GM06990 (cell line): ENCODE results near the gene FBXL3.

Experiments used
- DNase-seq: peaks from one replicate; pipeline ENCODE4 v3.0.0-alpha.2; 2011; ENCODE audit not compliant: insufficient read length; ENCODE audit errors: extremely low read depth
- H3K27me3 ChIP-seq: replicated peaks from 2 replicates; pipeline ENCODE4 v1.6.0; 2011; ENCODE audit warnings: low read length; ENCODE audit not compliant: control insufficient read depth, insufficient read depth
- H3K36me3 ChIP-seq: 2 replicates; pipeline ENCODE4 v1.5.1; 2011; ENCODE audit warnings: low read length; ENCODE audit not compliant: control insufficient read depth, insufficient read depth
- H3K4me3 ChIP-seq: replicated peaks from 2 replicates; pipeline ENCODE4 v1.5.1; 2011; ENCODE audit warnings: low read depth, mild to moderate bottlenecking, control low read depth, low read length
- TF ChIP-seq, protein P1 (sequence below): IDR thresholded peaks from 2 replicates; pipeline ENCODE4 v1.5.1; 2011; ENCODE audit warnings: low read length, control low read depth, mild to moderate bottlenecking, inconsistent platforms; ENCODE audit not compliant: insufficient read depth, poor library complexity, severe bottlenecking

FBXL3 gene, protein sequence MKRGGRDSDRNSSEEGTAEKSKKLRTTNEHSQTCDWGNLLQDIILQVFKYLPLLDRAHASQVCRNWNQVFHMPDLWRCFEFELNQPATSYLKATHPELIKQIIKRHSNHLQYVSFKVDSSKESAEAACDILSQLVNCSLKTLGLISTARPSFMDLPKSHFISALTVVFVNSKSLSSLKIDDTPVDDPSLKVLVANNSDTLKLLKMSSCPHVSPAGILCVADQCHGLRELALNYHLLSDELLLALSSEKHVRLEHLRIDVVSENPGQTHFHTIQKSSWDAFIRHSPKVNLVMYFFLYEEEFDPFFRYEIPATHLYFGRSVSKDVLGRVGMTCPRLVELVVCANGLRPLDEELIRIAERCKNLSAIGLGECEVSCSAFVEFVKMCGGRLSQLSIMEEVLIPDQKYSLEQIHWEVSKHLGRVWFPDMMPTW

DNA sequence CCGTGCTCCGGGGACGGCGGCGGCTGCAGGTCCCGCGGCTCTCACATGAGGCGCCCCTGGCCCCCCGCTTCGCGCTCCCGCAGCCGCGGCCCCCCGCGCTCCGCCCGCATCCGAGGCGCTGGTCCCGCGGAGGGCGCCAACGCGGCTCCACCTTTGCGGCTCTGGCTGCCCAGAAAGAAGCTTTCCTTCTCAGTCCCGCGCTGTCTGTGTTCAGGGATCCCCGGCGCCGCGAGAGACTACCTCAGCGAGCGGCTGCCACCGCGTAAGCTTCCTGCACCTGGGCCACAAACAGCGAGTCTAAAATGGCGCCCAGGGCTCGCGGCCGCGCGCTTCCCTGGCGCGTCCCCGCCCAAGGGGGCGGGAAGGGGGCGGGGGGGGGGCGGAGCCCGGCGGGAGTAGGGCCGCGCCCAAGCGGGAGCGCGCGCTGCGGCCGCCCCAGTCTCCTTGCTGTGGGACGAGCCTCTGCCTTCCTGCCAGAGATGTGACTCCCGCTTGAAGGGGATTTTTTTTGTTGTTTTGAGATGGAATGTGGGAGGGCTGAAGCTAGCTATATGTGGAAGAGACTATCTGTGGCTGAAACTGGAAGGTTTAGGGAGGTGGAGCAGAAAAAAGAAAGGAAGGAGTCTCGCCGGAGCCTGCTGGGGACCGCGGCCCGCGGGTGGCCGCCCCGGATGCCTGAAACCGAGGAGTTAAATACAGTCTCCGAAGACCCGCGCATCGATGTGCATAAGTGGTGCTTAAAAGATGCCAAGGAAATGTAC is at the start of gene FBXL3:
FBXL3 (minus strand) TSS at position 299 of the 761 bp plus-strand sequence. CDS start 5,299 bp downstream, outside the sequence.
- TF ChIP-seq, protein P1, sequence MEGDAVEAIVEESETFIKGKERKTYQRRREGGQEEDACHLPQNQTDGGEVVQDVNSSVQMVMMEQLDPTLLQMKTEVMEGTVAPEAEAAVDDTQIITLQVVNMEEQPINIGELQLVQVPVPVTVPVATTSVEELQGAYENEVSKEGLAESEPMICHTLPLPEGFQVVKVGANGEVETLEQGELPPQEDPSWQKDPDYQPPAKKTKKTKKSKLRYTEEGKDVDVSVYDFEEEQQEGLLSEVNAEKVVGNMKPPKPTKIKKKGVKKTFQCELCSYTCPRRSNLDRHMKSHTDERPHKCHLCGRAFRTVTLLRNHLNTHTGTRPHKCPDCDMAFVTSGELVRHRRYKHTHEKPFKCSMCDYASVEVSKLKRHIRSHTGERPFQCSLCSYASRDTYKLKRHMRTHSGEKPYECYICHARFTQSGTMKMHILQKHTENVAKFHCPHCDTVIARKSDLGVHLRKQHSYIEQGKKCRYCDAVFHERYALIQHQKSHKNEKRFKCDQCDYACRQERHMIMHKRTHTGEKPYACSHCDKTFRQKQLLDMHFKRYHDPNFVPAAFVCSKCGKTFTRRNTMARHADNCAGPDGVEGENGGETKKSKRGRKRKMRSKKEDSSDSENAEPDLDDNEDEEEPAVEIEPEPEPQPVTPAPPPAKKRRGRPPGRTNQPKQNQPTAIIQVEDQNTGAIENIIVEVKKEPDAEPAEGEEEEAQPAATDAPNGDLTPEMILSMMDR: no peak
- Histone ChIP-seq H3K4me3 (peak within 1 kb of the TSS; percentile 85), H3K36me3 (no peaks in the 10 kb centered on the region; the same call in 1 of the 2 replicates), H3K27me3 (no peaks in the 10 kb centered on the region)
- peak; percentile 88 for DNase-seq

DNA sequence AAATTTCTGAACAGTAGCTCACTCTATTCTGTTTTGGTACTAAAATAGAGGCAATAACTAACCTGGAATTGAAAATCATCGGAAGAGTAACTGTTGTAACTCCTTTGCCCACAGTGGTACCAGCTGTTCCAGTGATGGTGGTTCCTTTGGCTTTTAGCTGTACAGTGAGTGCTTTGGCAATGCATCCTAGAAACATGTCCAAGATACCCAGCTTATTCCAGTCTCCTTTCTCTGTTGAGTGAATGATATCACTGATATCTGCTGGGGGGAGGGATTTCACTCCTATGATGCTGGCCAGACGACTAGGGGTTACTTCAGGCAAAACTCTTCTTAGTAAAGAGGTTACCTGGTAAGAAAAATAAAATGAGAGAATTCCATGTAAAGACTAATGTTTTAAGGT is 40.6 kb upstream of the FBXL3 start:
- no peak for DNase-seq
- Histone ChIP-seq H3K27me3 (no peaks in the 10 kb centered on the region), H3K36me3 (peaks cover 4% of the 10 kb centered on the region), H3K4me3 (no peak overlapping the region)
- TF ChIP-seq, protein P1: no peak

DNA sequence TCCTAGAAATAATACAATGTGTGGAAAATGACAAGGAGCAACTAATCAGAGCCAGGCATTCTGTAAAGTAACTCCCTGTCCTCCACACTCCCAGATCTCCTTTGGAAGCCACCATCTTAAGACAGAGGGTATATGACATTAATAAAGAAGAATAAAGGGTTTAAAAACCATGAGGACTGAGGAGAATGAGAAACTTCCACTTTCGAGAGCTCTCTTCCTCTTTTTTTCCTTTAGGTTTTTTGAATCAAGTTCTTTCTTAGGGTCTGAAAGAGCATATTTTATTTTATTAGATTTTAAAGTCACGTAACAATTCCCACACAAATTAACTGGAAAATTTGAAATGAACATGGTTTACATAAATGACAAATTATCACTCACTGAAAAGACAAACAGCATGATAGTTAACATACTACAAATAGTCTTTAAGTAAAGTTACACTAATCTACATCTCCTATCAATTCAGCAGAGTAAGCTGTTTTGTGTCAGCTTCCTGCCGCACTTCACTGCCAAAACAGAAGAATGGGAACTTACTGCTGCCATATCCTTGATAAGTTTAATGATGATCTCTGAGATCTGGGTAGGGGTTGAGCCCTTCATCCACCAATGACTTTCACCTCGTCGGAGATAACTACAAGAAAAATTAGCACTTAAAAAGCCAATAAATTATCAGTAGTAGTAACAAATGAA is 38.6 kb upstream of the FBXL3 start:
- Histone ChIP-seq H3K27me3 (no peaks in the 10 kb centered on the region), H3K36me3 (peaks cover 7% of the 10 kb centered on the region), H3K4me3 (no peak overlapping the region)
- DNase-seq: no peak
- TF ChIP-seq, protein P1: no peak

DNA sequence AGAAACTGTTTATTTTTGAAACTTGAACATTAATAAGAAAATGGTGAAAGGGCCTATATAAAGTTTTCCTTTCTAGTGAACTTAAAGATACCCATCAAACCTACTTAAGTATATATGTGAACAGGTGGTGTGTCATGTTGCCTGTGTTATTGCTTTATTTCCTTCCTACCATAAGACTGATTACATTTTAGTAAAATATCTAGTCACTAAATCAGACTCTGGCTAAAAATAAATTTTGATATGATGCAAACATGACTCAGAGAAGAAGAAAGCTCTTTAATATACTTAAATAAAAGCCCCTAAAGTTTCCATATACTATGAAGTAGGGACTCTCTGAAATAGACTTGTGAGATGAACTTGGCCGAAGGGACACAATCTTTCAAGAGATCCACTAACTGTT is 35.1 kb upstream of the FBXL3 start:
- TF ChIP-seq, protein P1: no peak
- H3K36me3 ChIP-seq: peaks cover 8% of the 10 kb centered on the region
- no peak overlapping the region for H3K4me3 ChIP-seq
- DNase-seq: no peak
- H3K27me3 ChIP-seq: no peaks in the 10 kb centered on the region

DNA sequence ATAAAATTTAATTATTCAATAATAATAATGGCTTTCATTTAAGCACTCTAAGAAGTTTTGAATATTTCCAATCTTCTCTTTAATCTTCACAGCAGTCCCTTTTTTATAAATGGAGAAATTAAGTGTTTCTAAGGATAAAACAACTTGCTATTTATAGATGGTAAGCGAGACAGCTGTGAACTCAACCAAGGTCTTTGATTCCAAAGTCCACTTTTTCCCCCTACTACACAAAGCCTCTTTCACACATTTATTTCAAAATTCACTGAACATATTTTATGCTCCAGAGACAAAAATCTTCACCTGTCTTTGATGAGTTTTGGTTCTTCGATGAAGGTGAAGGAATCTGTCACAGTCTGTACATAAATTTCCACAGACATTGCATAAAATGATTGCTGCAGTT is 34.4 kb upstream of the FBXL3 start:
- Histone ChIP-seq H3K27me3 (no peaks in the 10 kb centered on the region), H3K4me3 (no peak overlapping the region), H3K36me3 (peaks cover 8% of the 10 kb centered on the region)
- DNase-seq: no peak
- TF ChIP-seq, protein P1: no peak
